K562 (cell line): ENCODE results near the gene FBXO46.

Source experiments
- C11orf30 ChIP-seq: fragments of 450-650 bp; IDR thresholded peaks from 2 replicates; pipeline ENCODE4 v1.6.1; 2016; ENCODE audit warnings: low read depth, mild to moderate bottlenecking
- CTCF ChIP-seq, 3 experiments: IDR thresholded peaks in 2 of 3; conservative IDR thresholded peaks in 1 of 3; 2 replicates each; pipeline ENCODE4 v1.5.1; 2011 to 2012; ENCODE audit warnings: low read length in 3 of 3, mild to moderate bottlenecking in 3 of 3, control low read depth in 2 of 3, improper control_type of control experiment in 1 of 3, inconsistent platforms in 1 of 3, low read depth in 1 of 3, mixed read lengths in 1 of 3, moderate library complexity in 1 of 3; ENCODE audit not compliant: insufficient read depth in 2 of 3
- GTF2F1 ChIP-seq: IDR thresholded peaks from 2 replicates; pipeline ENCODE4 v1.6.1; 2011; ENCODE audit warnings: low read depth, low read length, improper control_type of control experiment
- POLR2AphosphoS2 ChIP-seq: IDR thresholded peaks from 2 replicates; pipeline ENCODE4 v1.6.1; 2012; ENCODE audit warnings: low read length, improper control_type of control experiment
- PPARD ChIP-seq: fragments of 250-450 bp; sonication (Bioruptor Pico); IDR thresholded peaks from 2 replicates; pipeline ENCODE4 v1.8.0; 2022; ENCODE audit warnings: inconsistent platforms, mild to moderate bottlenecking, moderate library complexity
- RCOR1 ChIP-seq, 2 experiments: IDR thresholded peaks; 2 replicates each; pipeline ENCODE4 v1.6.1; 2012; ENCODE audit warnings: low read depth in 2 of 2, low read length in 2 of 2, borderline replicate concordance in 1 of 2, improper control_type of control experiment in 1 of 2
- TAF1 ChIP-seq: IDR thresholded peaks from 2 replicates; pipeline ENCODE4 v1.6.1; 2011; ENCODE audit warnings: mild to moderate bottlenecking, low read length, moderate library complexity; ENCODE audit not compliant: insufficient read depth, control insufficient read depth, severe bottlenecking; ENCODE audit errors: extremely low read depth
- ZFP36 ChIP-seq: fragments of 150-350 bp; IDR thresholded peaks from 2 replicates; pipeline ENCODE4 v1.6.1; 2018; ENCODE audit warnings: low read length, low read depth; ENCODE audit not compliant: partially characterized antibody
- TF ChIP-seq, protein P1 (sequence below), 2 experiments: fragments of 450-650 bp; formaldehyde crosslinking in 1 of 2; IDR thresholded peaks; 2 replicates each; pipeline versions ENCODE4 v1.4.0 to v1.6.1; 2014 to 2020; ENCODE audit warnings: mild to moderate bottlenecking in 2 of 2, borderline replicate concordance in 1 of 2, low read depth in 1 of 2

- no peak for TF ChIP-seq C11orf30
- no peak for TF ChIP-seq POLR2AphosphoS2
- TF ChIP-seq ZFP36: no peak
- TF ChIP-seq, protein P1, sequence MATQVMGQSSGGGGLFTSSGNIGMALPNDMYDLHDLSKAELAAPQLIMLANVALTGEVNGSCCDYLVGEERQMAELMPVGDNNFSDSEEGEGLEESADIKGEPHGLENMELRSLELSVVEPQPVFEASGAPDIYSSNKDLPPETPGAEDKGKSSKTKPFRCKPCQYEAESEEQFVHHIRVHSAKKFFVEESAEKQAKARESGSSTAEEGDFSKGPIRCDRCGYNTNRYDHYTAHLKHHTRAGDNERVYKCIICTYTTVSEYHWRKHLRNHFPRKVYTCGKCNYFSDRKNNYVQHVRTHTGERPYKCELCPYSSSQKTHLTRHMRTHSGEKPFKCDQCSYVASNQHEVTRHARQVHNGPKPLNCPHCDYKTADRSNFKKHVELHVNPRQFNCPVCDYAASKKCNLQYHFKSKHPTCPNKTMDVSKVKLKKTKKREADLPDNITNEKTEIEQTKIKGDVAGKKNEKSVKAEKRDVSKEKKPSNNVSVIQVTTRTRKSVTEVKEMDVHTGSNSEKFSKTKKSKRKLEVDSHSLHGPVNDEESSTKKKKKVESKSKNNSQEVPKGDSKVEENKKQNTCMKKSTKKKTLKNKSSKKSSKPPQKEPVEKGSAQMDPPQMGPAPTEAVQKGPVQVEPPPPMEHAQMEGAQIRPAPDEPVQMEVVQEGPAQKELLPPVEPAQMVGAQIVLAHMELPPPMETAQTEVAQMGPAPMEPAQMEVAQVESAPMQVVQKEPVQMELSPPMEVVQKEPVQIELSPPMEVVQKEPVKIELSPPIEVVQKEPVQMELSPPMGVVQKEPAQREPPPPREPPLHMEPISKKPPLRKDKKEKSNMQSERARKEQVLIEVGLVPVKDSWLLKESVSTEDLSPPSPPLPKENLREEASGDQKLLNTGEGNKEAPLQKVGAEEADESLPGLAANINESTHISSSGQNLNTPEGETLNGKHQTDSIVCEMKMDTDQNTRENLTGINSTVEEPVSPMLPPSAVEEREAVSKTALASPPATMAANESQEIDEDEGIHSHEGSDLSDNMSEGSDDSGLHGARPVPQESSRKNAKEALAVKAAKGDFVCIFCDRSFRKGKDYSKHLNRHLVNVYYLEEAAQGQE (IDR thresholded peaks at IDR 0.05; ENCODE audit: borderline replicate concordance): no peak
- TF ChIP-seq, protein P1 (CRISPR knock-in tag; IDR thresholded peaks at IDR 0.05; ENCODE audit: low read depth): no peak
- TF ChIP-seq RCOR1 (IDR thresholded peaks at IDR 0.05; ENCODE audit: borderline replicate concordance in 1 of 2, low read depth in 2 of 2, low read length in 2 of 2): no peak; a peak in 1 of 4 replicates
- peak; percentile 32 for TF ChIP-seq TAF1
- no peak for TF ChIP-seq CTCF (IDR thresholded peaks at IDR 0.05 in 2 of 3, conservative IDR thresholded peaks at IDR 0.05 in 1 of 3; ENCODE audit: insufficient read depth in 2 of 3, low read depth in 1 of 3, low read length in 3 of 3)
- no peak for TF ChIP-seq PPARD
- no peak for TF ChIP-seq GTF2F1
Observed at GRCh38 chr19:45692187-45693105, 38.2 kb downstream of the FBXO46 start, which contains the start of gene QPCTL.
